HEK293T (cell line): ENCODE data around the gene DDA1.

Experiments used
- CTCF ChIA-PET: fragments of 350-600 bp; formaldehyde crosslinking; extraction: SDS; loops from one replicate; lab custom pipeline; 2021; ENCODE audit warnings: antibody characterized with exemption, inconsistent platforms; lab: Yijun Ruan, JAX
- POLR2A ChIA-PET: fragments of 350-600 bp; formaldehyde crosslinking; extraction: SDS; loops from one replicate; lab custom pipeline; 2020; ENCODE audit warnings: antibody characterized with exemption, inconsistent platforms; lab: Yijun Ruan, JAX
- DNase-seq: peaks from one replicate; pipeline ENCODE4 v3.0.0; 2012; ENCODE audit warnings: mixed read lengths; ENCODE audit errors: extremely low spot score
- BHLHE40 ChIP-seq: fragments of 450-650 bp; IDR thresholded peaks from 2 replicates; pipeline ENCODE4 v1.6.1; 2016; ENCODE audit warnings: mild to moderate bottlenecking, moderate library complexity, borderline replicate concordance
- ELF4 ChIP-seq: fragments of 450-650 bp; IDR thresholded peaks from 2 replicates; pipeline ENCODE4 v1.6.1; 2017; ENCODE audit warnings: antibody characterized with exemption
- FOXA1 ChIP-seq: fragments of 450-650 bp; IDR thresholded peaks from 2 replicates; pipeline ENCODE4 v1.6.1; 2016; ENCODE audit warnings: mild to moderate bottlenecking
- FOXK2 ChIP-seq: fragments of 450-650 bp; IDR thresholded peaks from 2 replicates; pipeline ENCODE4 v1.6.1; 2016; ENCODE audit warnings: mild to moderate bottlenecking
- FOXM1 ChIP-seq: fragments of 450-650 bp; IDR thresholded peaks from 2 replicates; pipeline ENCODE4 v1.6.1; 2017; ENCODE audit warnings: mild to moderate bottlenecking, borderline replicate concordance
- HDGF ChIP-seq: fragments of 450-650 bp; IDR thresholded peaks from 2 replicates; pipeline ENCODE4 v1.6.1; 2017; ENCODE audit warnings: antibody characterized with exemption, borderline replicate concordance
- L3MBTL2 ChIP-seq: fragments of 450-650 bp; conservative IDR thresholded peaks from 2 replicates; pipeline ENCODE4 v1.6.1; 2016; ENCODE audit warnings: mild to moderate bottlenecking
- LEF1 ChIP-seq: fragments of 450-650 bp; IDR thresholded peaks from 2 replicates; pipeline ENCODE4 v1.6.1; 2017; ENCODE audit warnings: mild to moderate bottlenecking, borderline replicate concordance
- NFRKB ChIP-seq: fragments of 450-650 bp; IDR thresholded peaks from 2 replicates; pipeline ENCODE4 v1.6.1; 2016; ENCODE audit warnings: mild to moderate bottlenecking, moderate library complexity
- SP1 ChIP-seq: fragments of 450-650 bp; IDR thresholded peaks from 2 replicates; pipeline ENCODE4 v1.6.1; 2017
- TARDBP ChIP-seq: fragments of 450-650 bp; IDR thresholded peaks from 2 replicates; pipeline ENCODE4 v1.6.1; 2016

DDA1 gene

DNA sequence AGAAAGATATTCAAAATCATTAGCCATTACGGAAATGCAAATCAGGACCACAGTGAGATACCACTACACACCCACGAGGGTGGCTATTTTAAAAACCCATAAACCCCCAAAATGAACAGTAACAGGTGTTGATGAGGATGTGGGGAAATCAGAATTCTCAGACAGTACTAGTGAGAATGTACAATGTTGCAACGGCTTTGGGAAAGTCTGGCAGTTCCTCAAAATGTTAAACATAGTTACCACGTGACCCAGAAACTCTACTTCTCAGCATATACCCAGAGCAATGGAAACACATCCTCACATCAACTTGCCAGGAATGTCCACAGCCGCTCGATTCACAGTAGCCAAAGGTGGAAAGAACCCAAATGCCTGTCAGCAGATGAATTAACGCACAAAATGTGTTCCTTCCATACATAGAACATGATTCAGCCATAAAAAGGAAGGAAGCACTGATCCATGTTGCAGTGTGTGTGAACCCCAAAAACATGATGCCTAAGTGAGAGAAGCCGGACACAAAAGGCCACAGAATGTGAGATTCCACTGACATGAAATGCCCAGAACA is 60.7 kb downstream of the DDA1 start:
- TF ChIP-seq SP1 (no peak), HDGF (no peak), FOXA1 (no peak), ELF4 (no peak), BHLHE40 (no peak), FOXK2 (no peak), FOXM1 (no peak), TARDBP (no peak), L3MBTL2 (no peak), NFRKB (no peak), LEF1 (no peak)
- ChIA-PET POLR2A (no interaction called here), CTCF (interaction anchor here (0.7 kb wide), 1 partner anchor 204 kb away, joined by 10 read pairs; no protein-coding TSS in a partner anchor)
- no peak for DNase-seq
